HG02678 (cell line): ENCODE data around the gene TTLL7.

Experiments used
- ATAC-seq: cut with Tn5 transposase; IDR thresholded peaks from one replicate; pipeline ENCODE4 v1.9.1; 2021; ENCODE audit warnings: mild to moderate bottlenecking, moderate library complexity; ENCODE audit not compliant: unreplicated experiment

The TTLL7 gene

GRCh38 chr1:83829106-83829505 is 169.8 kb downstream of the TTLL7 start:
- no peak for ATAC-seq

- ATAC-seq, result no peak
Observed at GRCh38 chr1:83828456-83828855, 170.5 kb downstream of the TTLL7 start.

GRCh38 chr1:83827741-83828140 is 171.2 kb downstream of the TTLL7 start:
- ATAC-seq, result no peak

GRCh38 chr1:83822208-83822607 is 176.7 kb downstream of the TTLL7 start:
- no peak for ATAC-seq

- ATAC-seq, result no peak
Observed at GRCh38 chr1:83819436-83819835, 179.5 kb downstream of the TTLL7 start.

- no peak for ATAC-seq
Observed at GRCh38 chr1:83818916-83819315, 180.0 kb downstream of the TTLL7 start.

GRCh38 chr1:83816836-83817235 is 182.1 kb downstream of the TTLL7 start:
- ATAC-seq, result no peak

- ATAC-seq, result no peak
Observed at GRCh38 chr1:83815330-83815729, 183.6 kb downstream of the TTLL7 start.
